Sigmoid colon (tissue), 4 donors: Measurements from ENCODE around the gene ATRNL1.

Experiments
- POLR2A ChIP-seq, 2 donors: fragments of 450-650 bp; IDR thresholded peaks; one replicate each; pipeline ENCODE4 v1.6.1; 2016; ENCODE audit warnings: antibody characterized with exemption in 2 of 2, mild to moderate bottlenecking in 2 of 2, moderate library complexity in 2 of 2
- POLR2AphosphoS5 ChIP-seq, 4 donors: sonication (generic); formaldehyde crosslinking; IDR thresholded peaks; one replicate each; pipeline ENCODE4 v1.6.1; 2017; ENCODE audit warnings: antibody characterized with exemption in 4 of 4
- TF ChIP-seq, protein P1 (sequence below), 4 experiments: fragments of 450-650 bp in 3 of 4; fragments of 200-600 bp in 1 of 4; IDR thresholded peaks; one replicate each; pipeline ENCODE4 v1.5.1; 2016 to 2019; ENCODE audit warnings: antibody characterized with exemption in 4 of 4, mild to moderate bottlenecking in 3 of 4, moderate library complexity in 2 of 4

DNA sequence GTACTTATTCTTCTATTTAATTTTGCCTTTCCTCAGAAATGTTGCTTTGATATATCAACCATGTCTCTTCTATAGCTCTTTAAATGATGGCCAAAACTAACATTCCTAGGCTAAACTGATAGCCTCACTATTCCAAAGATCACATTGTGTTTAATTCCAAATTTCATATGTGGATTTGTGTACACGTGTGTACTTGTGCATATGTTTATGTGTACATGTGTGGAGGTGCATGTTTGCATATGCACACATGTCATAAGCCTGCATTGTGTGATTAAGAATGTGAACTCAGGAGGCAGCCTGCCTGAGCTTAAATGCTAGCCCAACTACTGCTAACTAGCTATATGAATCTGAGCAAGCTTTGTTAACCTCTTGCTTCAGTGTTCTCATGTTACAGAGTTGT is 753.4 kb downstream of the ATRNL1 start:
- TF ChIP-seq POLR2AphosphoS5 (IDR thresholded peaks at IDR 0.05) (no peak), POLR2A (IDR thresholded peaks at IDR 0.05) (no peak)
- TF ChIP-seq, protein P1, sequence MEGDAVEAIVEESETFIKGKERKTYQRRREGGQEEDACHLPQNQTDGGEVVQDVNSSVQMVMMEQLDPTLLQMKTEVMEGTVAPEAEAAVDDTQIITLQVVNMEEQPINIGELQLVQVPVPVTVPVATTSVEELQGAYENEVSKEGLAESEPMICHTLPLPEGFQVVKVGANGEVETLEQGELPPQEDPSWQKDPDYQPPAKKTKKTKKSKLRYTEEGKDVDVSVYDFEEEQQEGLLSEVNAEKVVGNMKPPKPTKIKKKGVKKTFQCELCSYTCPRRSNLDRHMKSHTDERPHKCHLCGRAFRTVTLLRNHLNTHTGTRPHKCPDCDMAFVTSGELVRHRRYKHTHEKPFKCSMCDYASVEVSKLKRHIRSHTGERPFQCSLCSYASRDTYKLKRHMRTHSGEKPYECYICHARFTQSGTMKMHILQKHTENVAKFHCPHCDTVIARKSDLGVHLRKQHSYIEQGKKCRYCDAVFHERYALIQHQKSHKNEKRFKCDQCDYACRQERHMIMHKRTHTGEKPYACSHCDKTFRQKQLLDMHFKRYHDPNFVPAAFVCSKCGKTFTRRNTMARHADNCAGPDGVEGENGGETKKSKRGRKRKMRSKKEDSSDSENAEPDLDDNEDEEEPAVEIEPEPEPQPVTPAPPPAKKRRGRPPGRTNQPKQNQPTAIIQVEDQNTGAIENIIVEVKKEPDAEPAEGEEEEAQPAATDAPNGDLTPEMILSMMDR (IDR thresholded peaks at IDR 0.05): no peak
